ENCODE results near the gene SLC30A10.

GRCh38 chr1:219917281-219917680 lies 11.1 kb downstream of the SLC30A10 start:
- TF ChIP-seq, protein P1, sequence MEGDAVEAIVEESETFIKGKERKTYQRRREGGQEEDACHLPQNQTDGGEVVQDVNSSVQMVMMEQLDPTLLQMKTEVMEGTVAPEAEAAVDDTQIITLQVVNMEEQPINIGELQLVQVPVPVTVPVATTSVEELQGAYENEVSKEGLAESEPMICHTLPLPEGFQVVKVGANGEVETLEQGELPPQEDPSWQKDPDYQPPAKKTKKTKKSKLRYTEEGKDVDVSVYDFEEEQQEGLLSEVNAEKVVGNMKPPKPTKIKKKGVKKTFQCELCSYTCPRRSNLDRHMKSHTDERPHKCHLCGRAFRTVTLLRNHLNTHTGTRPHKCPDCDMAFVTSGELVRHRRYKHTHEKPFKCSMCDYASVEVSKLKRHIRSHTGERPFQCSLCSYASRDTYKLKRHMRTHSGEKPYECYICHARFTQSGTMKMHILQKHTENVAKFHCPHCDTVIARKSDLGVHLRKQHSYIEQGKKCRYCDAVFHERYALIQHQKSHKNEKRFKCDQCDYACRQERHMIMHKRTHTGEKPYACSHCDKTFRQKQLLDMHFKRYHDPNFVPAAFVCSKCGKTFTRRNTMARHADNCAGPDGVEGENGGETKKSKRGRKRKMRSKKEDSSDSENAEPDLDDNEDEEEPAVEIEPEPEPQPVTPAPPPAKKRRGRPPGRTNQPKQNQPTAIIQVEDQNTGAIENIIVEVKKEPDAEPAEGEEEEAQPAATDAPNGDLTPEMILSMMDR (IDR thresholded peaks at IDR 0.05): no peak
- TF ChIP-seq EZH2 (IDR thresholded peaks at IDR 0.05): no peak
